HEK293 (cell line): ENCODE measurements around the gene AK1.
"Not testable (repeated sequence)": the region's sequence is repeated elsewhere in the genome, so short reads cannot be mapped to it uniquely, and the experiment has no call there.

ENCODE experiments used
- CTCF ChIA-PET: fragments of 350-600 bp; formaldehyde crosslinking; extraction: SDS; loops from one replicate; lab custom pipeline; 2021; ENCODE audit warnings: antibody characterized with exemption; lab: Yijun Ruan, JAX
- POLR2A ChIA-PET: fragments of 300-600 bp; formaldehyde crosslinking; extraction: SDS; loops from one replicate; lab custom pipeline; 2020; ENCODE audit warnings: antibody characterized with exemption, inconsistent platforms; lab: Yijun Ruan, JAX
- H3K27ac ChIP-seq: fragments of 200-500 bp; sonication (Bioruptor generic); 2 replicates; pipeline ENCODE4 v1.5.1; 2014; ENCODE audit warnings: low read depth, low read length, control low read depth, inconsistent platforms; ENCODE audit errors: extremely low read depth
- H3K36me3 ChIP-seq, 2 experiments: fragments of 200-500 bp in 1 of 2; sonication (Bioruptor generic) in 1 of 2; 1 replicate in 1 of 2; 2 replicates in 1 of 2; pipeline ENCODE4 v1.5.1; 2014 to 2017; ENCODE audit warnings: inconsistent platforms in 2 of 2, low read length in 2 of 2; ENCODE audit not compliant: control insufficient read depth in 2 of 2, insufficient read depth in 1 of 2
- H3K4me1 ChIP-seq: fragments of 200-500 bp; sonication (Bioruptor generic); 2 replicates; pipeline ENCODE4 v1.5.1; 2014; ENCODE audit warnings: mild to moderate bottlenecking, low read length, inconsistent platforms; ENCODE audit not compliant: control insufficient read depth, insufficient read depth
- H3K4me3 ChIP-seq: 2 replicates; pipeline ENCODE4 v1.5.1; 2011; ENCODE audit warnings: low read depth, mild to moderate bottlenecking, control low read depth, low read length, moderate library complexity
- H3K9me3 ChIP-seq: fragments of 200-500 bp; sonication (Bioruptor generic); 2 replicates; pipeline ENCODE4 v1.5.1; 2014; ENCODE audit warnings: low read depth, low read length, inconsistent platforms; ENCODE audit not compliant: control insufficient read depth, insufficient read depth
- KLF1 ChIP-seq: fragments of 450-650 bp; formaldehyde crosslinking; IDR thresholded peaks from 2 replicates; pipeline ENCODE4 v1.5.1; 2016; ENCODE audit warnings: missing biosample characterization, missing genetic modification characterization
- SP7 ChIP-seq: fragments of 450-650 bp; formaldehyde crosslinking; IDR thresholded peaks from 2 replicates; pipeline ENCODE4 v1.5.1; 2016; ENCODE audit warnings: missing biosample characterization, missing genetic modification characterization
- ZBTB20 ChIP-seq: fragments of 450-650 bp; formaldehyde crosslinking; IDR thresholded peaks from 2 replicates; pipeline ENCODE4 v1.5.1; 2016; ENCODE audit warnings: missing biosample characterization, missing genetic modification characterization
- ZBTB8A ChIP-seq: fragments of 450-650 bp; formaldehyde crosslinking; IDR thresholded peaks from 2 replicates; pipeline ENCODE4 v1.5.1; 2016; ENCODE audit warnings: missing biosample characterization, missing genetic modification characterization
- ZFP41 ChIP-seq: fragments of 450-650 bp; formaldehyde crosslinking; IDR thresholded peaks from 2 replicates; pipeline ENCODE4 v1.5.1; 2016; ENCODE audit warnings: missing biosample characterization, missing genetic modification characterization, borderline replicate concordance
- ZNF121 ChIP-seq: fragments of 450-650 bp; formaldehyde crosslinking; IDR thresholded peaks from 2 replicates; pipeline ENCODE4 v1.5.1; 2016; ENCODE audit warnings: missing biosample characterization, missing genetic modification characterization
- ZNF292 ChIP-seq: fragments of 450-650 bp; formaldehyde crosslinking; IDR thresholded peaks from 2 replicates; pipeline ENCODE4 v1.5.1; 2016; ENCODE audit warnings: low read depth, missing biosample characterization, missing genetic modification characterization, borderline replicate concordance
- ZNF391 ChIP-seq: fragments of 450-650 bp; formaldehyde crosslinking; IDR thresholded peaks from 2 replicates; pipeline ENCODE4 v1.5.1; 2016; ENCODE audit warnings: low read depth, missing biosample characterization, missing genetic modification characterization, borderline replicate concordance
- ZNF48 ChIP-seq: fragments of 450-650 bp; formaldehyde crosslinking; IDR thresholded peaks from 2 replicates; pipeline ENCODE4 v1.5.1; 2016; ENCODE audit warnings: missing biosample characterization, missing genetic modification characterization
- ZNF521 ChIP-seq: fragments of 450-650 bp; formaldehyde crosslinking; IDR thresholded peaks from 2 replicates; pipeline ENCODE4 v1.5.1; 2017; ENCODE audit warnings: missing biosample characterization, mild to moderate bottlenecking, missing genetic modification characterization
- ZNF558 ChIP-seq: fragments of 450-650 bp; formaldehyde crosslinking; IDR thresholded peaks from 2 replicates; pipeline ENCODE4 v1.5.1; 2016; ENCODE audit warnings: missing biosample characterization, missing genetic modification characterization
- ZNF76 ChIP-seq: fragments of 450-650 bp; formaldehyde crosslinking; IDR thresholded peaks from 2 replicates; pipeline ENCODE4; 2016; ENCODE audit warnings: low read depth, missing biosample characterization, missing genetic modification characterization, borderline replicate concordance
- ZNF830 ChIP-seq: fragments of 450-650 bp; IDR thresholded peaks from 2 replicates; pipeline ENCODE4 v1.5.0; 2018; ENCODE audit warnings: missing biosample characterization, missing genetic modification characterization, low read depth, mild to moderate bottlenecking, moderate library complexity
- TF ChIP-seq, protein P1 (sequence below): fragments of 450-650 bp; formaldehyde crosslinking; IDR thresholded peaks from 2 replicates; pipeline ENCODE4 v1.5.1; 2016; ENCODE audit warnings: missing biosample characterization, missing genetic modification characterization
- TF ChIP-seq, protein P2 (sequence below): fragments of 450-650 bp; formaldehyde crosslinking; IDR thresholded peaks from 2 replicates; pipeline ENCODE4 v1.5.1; 2016; ENCODE audit warnings: missing biosample characterization, missing genetic modification characterization, borderline replicate concordance
- TF ChIP-seq, protein P3 (sequence below): fragments of 450-650 bp; formaldehyde crosslinking; IDR thresholded peaks from 2 replicates; pipeline ENCODE4 v1.5.1; 2016; ENCODE audit warnings: missing biosample characterization, missing genetic modification characterization
- TF ChIP-seq, protein P4 (sequence below): fragments of 450-650 bp; formaldehyde crosslinking; IDR thresholded peaks from 2 replicates; pipeline ENCODE4 v1.5.1; 2016; ENCODE audit warnings: missing biosample characterization, missing genetic modification characterization
- TF ChIP-seq, protein P5 (sequence below): fragments of 450-650 bp; formaldehyde crosslinking; IDR thresholded peaks from 2 replicates; pipeline ENCODE4 v1.5.1; 2016; ENCODE audit warnings: missing biosample characterization, missing genetic modification characterization

AK1 gene

DNA sequence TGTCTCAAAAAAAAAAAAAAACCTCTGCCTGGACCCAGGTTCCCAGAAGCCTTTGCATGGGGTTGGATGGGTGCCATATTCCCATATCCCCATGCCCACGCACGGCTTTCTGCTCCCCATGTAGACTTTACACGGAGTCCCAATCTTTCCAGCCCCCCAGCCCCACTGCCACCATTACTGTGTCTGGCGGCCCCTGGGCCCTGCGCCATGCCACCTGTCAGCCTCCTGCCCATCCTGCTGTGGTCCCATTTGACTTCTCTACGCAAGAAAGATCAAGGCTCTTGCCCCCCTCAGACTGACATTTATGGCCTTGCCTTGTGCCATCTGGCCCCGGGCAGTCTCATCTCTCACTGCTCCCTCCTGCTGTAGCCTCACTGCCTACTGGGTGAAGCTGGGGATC, 6.5 kb upstream of the AK1 start:
- POLR2A ChIA-PET = no interaction called here
- no peaks in the 10 kb centered on the region for H3K4me1 ChIP-seq
- CTCF ChIA-PET = interaction anchor here (1.1 kb wide), 1 partner anchor 59 kb away, joined by 3 read pairs; no protein-coding TSS in a partner anchor
- H3K4me3 ChIP-seq = no peak overlapping the region
- TF ChIP-seq, protein P1, sequence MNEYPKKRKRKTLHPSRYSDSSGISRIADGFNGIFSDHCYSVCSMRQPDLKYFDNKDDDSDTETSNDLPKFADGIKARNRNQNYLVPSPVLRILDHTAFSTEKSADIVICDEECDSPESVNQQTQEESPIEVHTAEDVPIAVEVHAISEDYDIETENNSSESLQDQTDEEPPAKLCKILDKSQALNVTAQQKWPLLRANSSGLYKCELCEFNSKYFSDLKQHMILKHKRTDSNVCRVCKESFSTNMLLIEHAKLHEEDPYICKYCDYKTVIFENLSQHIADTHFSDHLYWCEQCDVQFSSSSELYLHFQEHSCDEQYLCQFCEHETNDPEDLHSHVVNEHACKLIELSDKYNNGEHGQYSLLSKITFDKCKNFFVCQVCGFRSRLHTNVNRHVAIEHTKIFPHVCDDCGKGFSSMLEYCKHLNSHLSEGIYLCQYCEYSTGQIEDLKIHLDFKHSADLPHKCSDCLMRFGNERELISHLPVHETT (tag by site-specific recombination) = no peak
- TF ChIP-seq SP7 (tag by site-specific recombination) = no peak
- no peak for TF ChIP-seq ZNF292
- TF ChIP-seq ZBTB20 (tag by site-specific recombination) = no peak
- TF ChIP-seq, protein P2, sequence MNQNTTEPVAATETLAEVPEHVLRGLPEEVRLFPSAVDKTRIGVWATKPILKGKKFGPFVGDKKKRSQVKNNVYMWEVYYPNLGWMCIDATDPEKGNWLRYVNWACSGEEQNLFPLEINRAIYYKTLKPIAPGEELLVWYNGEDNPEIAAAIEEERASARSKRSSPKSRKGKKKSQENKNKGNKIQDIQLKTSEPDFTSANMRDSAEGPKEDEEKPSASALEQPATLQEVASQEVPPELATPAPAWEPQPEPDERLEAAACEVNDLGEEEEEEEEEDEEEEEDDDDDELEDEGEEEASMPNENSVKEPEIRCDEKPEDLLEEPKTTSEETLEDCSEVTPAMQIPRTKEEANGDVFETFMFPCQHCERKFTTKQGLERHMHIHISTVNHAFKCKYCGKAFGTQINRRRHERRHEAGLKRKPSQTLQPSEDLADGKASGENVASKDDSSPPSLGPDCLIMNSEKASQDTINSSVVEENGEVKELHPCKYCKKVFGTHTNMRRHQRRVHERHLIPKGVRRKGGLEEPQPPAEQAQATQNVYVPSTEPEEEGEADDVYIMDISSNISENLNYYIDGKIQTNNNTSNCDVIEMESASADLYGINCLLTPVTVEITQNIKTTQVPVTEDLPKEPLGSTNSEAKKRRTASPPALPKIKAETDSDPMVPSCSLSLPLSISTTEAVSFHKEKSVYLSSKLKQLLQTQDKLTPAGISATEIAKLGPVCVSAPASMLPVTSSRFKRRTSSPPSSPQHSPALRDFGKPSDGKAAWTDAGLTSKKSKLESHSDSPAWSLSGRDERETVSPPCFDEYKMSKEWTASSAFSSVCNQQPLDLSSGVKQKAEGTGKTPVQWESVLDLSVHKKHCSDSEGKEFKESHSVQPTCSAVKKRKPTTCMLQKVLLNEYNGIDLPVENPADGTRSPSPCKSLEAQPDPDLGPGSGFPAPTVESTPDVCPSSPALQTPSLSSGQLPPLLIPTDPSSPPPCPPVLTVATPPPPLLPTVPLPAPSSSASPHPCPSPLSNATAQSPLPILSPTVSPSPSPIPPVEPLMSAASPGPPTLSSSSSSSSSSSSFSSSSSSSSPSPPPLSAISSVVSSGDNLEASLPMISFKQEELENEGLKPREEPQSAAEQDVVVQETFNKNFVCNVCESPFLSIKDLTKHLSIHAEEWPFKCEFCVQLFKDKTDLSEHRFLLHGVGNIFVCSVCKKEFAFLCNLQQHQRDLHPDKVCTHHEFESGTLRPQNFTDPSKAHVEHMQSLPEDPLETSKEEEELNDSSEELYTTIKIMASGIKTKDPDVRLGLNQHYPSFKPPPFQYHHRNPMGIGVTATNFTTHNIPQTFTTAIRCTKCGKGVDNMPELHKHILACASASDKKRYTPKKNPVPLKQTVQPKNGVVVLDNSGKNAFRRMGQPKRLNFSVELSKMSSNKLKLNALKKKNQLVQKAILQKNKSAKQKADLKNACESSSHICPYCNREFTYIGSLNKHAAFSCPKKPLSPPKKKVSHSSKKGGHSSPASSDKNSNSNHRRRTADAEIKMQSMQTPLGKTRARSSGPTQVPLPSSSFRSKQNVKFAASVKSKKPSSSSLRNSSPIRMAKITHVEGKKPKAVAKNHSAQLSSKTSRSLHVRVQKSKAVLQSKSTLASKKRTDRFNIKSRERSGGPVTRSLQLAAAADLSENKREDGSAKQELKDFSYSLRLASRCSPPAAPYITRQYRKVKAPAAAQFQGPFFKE = no peak
- TF ChIP-seq, protein P3, sequence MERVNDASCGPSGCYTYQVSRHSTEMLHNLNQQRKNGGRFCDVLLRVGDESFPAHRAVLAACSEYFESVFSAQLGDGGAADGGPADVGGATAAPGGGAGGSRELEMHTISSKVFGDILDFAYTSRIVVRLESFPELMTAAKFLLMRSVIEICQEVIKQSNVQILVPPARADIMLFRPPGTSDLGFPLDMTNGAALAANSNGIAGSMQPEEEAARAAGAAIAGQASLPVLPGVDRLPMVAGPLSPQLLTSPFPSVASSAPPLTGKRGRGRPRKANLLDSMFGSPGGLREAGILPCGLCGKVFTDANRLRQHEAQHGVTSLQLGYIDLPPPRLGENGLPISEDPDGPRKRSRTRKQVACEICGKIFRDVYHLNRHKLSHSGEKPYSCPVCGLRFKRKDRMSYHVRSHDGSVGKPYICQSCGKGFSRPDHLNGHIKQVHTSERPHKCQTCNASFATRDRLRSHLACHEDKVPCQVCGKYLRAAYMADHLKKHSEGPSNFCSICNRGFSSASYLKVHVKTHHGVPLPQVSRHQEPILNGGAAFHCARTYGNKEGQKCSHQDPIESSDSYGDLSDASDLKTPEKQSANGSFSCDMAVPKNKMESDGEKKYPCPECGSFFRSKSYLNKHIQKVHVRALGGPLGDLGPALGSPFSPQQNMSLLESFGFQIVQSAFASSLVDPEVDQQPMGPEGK (tag by site-specific recombination) = peak; percentile 9; the same call in 1 of the 2 replicates
- TF ChIP-seq ZNF391 = no peak
- TF ChIP-seq ZNF76 (tag by site-specific recombination) = 0 out of 2 replicates have a peak, but pooled peaks have one; percentile 27
- TF ChIP-seq ZBTB8A = no peak
- no peak for TF ChIP-seq ZFP41
- no peak for TF ChIP-seq KLF1
- H3K9me3 ChIP-seq = no peaks in the 10 kb centered on the region
- H3K27ac ChIP-seq = no peak overlapping the region
- H3K36me3 ChIP-seq = peaks cover 4 to 24% of the 10 kb centered on the region in 2 experiments

DNA sequence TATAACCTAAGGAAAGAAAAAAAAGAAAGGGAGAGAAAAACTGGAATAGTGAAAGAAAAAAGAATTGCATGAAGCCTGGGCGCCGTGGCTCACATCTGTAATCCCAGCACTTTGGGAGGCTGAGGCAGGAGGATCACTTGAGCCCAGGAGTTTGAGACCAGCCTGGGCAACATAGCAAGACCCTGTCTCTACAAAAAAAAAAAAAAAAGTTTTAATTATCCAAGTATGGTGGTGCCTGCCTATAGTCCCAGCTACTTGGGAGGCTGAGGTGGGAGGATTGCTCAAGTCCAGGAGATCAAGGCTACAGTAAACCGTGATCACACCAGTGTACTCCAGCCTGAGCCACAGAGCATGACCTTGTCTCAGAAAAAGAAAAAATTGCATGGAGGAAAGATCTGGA, 4.2 kb upstream of the AK1 start:
- POLR2A ChIA-PET = interaction anchor here (0.6 kb wide), 1 partner anchor 50 kb away, joined by 3 read pairs; no protein-coding TSS in a partner anchor
- H3K4me1 ChIP-seq, H3K36me3 ChIP-seq, H3K9me3 ChIP-seq, H3K27ac ChIP-seq: not testable (repeated sequence)
- CTCF ChIA-PET = interaction anchor here (2.3 kb wide), 1 partner anchor 12 kb away, joined by 10 read pairs; no protein-coding TSS in a partner anchor
- TF ChIP-seq ZNF121 (tag by site-specific recombination) = peak; percentile 73
- TF ChIP-seq, all 188 proteins: peak for 1; not testable (repeated sequence) for 187
- not testable (repeated sequence) for H3K4me3 ChIP-seq

DNA sequence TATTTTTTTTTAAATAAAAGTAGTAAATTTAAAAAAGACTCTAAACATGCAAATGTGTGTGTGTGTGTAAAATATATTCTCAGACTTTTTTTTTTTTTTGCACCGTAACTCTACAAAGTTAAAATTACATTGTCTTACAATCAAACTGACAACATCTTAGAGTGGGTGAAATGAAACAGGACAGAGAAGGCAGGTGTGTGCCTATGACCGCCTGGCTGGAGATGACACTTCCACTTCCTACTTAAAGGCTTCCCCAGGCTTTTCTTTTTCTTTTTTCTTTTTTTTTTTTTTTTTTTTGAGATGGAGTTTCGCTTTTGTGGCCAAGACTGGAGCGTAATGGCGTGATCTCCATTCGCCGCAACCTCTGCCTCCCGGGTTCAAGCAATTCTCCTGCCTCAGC, 2.7 kb upstream of the AK1 start:
- ChIA-PET CTCF (no interaction called here), POLR2A (no interaction called here)
- Histone ChIP-seq H3K27ac (no peak overlapping the region), H3K36me3 (no peaks in the 10 kb centered on the region; a peak in 1 of 3 replicates), H3K4me1 (no peaks in the 10 kb centered on the region; the same call in 1 of the 2 replicates), H3K4me3 (no peak overlapping the region), H3K9me3 (no peaks in the 10 kb centered on the region)
- TF ChIP-seq, protein P4, sequence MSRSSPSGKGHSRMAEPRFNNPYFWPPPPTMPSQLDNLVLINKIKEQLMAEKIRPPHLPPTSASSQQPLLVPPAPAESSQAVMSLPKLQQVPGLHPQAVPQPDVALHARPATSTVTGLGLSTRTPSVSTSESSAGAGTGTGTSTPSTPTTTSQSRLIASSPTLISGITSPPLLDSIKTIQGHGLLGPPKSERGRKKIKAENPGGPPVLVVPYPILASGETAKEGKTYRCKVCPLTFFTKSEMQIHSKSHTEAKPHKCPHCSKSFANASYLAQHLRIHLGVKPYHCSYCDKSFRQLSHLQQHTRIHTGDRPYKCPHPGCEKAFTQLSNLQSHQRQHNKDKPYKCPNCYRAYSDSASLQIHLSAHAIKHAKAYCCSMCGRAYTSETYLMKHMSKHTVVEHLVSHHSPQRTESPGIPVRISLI (tag by site-specific recombination) = no peak
- TF ChIP-seq ZNF830 (tag by site-specific recombination) = no peak
- TF ChIP-seq ZNF521 = no peak
- no peak for TF ChIP-seq ZNF48 (tag by site-specific recombination)
- TF ChIP-seq, protein P5, sequence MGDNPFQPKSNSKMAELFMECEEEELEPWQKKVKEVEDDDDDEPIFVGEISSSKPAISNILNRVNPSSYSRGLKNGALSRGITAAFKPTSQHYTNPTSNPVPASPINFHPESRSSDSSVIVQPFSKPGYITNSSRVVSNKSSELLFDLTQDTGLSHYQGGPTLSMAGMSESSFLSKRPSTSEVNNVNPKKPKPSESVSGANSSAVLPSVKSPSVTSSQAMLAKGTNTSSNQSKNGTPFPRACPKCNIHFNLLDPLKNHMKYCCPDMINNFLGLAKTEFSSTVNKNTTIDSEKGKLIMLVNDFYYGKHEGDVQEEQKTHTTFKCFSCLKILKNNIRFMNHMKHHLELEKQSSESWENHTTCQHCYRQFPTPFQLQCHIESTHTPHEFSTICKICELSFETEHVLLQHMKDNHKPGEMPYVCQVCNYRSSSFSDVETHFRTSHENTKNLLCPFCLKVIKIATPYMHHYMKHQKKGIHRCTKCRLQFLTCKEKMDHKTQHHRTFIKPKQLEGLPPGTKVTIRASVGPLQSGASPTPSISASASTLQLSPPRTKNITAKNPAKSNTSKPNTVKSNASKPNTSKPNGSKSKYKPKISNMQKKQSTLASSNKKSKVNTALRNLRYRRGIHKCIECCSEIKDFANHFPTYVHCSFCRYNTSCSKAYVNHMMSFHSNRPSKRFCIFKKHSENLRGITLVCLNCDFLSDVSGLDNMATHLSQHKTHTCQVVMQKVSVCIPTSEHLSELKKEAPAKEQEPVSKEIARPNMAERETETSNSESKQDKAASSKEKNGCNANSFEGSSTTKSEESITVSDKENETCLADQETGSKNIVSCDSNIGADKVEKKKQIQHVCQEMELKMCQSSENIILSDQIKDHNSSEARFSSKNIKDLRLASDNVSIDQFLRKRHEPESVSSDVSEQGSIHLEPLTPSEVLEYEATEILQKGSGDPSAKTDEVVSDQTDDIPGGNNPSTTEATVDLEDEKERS (tag by site-specific recombination) = no peak
- TF ChIP-seq ZNF558 (tag by site-specific recombination) = no peak
